ENCODE results near the gene ARMC2.

The ARMC2 gene, protein sequence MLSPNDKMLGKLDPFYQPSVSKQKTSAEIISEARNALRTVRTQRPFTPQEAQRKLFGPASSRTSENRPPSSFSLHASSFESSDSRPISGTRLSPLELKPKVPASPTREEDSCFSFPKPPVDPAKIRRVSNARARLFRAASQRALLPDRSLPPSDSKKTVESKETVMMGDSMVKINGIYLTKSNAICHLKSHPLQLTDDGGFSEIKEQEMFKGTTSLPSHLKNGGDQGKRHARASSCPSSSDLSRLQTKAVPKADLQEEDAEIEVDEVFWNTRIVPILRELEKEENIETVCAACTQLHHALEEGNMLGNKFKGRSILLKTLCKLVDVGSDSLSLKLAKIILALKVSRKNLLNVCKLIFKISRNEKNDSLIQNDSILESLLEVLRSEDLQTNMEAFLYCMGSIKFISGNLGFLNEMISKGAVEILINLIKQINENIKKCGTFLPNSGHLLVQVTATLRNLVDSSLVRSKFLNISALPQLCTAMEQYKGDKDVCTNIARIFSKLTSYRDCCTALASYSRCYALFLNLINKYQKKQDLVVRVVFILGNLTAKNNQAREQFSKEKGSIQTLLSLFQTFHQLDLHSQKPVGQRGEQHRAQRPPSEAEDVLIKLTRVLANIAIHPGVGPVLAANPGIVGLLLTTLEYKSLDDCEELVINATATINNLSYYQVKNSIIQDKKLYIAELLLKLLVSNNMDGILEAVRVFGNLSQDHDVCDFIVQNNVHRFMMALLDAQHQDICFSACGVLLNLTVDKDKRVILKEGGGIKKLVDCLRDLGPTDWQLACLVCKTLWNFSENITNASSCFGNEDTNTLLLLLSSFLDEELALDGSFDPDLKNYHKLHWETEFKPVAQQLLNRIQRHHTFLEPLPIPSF

DNA sequence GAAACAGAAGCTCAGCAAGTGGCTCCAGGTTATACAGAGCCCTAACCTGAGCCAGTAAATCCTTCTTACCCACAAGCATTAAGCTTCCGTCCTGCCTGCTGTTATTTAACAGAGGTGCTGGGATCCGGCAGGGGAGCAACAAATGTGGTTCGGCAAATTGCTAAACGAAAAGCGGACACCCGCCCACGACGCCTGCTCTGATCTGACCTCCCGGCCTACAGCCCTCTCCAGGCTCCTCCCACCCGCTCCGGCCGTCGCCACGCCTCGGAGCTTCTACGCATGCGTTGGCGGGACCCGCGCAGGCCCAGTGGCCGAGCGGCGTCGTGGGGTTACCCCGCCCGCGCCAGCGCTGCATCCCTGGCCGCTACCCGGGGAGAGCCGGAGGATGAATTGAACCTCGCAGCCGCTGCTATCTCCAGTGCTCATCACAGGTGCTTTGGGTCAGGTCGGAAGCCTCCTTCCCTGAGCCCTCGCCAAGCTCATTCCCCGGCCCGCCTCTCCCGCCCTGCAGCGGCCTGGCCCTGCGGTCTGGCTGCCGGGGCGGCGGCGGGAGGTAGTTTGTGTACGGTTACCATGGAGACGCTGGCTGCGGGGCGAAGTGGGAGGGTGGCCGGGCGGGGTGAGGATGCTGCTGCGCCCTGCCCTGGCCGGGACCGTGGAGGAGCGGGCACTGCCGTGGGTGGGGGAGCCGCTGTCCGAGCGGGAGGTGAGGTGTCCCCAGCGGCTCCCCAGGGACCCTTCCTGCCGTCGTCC is at the start of gene ARMC2:
Gene ARMC2 (plus strand): TSS at position 307 of the 753 bp plus-strand sequence. CDS start 5,846 bp downstream, outside the sequence.
- H3K4me3 ChIP-seq (replicated peaks in 1 of 2; ENCODE audit: low read depth in 2 of 2, low read length in 2 of 2) = peak within 1 kb of the TSS; percentile 78 to 80
- peak; percentile 90 to 91 for DNase-seq (ENCODE audit: low read depth in 2 of 2)
- TF ChIP-seq, protein P1, sequence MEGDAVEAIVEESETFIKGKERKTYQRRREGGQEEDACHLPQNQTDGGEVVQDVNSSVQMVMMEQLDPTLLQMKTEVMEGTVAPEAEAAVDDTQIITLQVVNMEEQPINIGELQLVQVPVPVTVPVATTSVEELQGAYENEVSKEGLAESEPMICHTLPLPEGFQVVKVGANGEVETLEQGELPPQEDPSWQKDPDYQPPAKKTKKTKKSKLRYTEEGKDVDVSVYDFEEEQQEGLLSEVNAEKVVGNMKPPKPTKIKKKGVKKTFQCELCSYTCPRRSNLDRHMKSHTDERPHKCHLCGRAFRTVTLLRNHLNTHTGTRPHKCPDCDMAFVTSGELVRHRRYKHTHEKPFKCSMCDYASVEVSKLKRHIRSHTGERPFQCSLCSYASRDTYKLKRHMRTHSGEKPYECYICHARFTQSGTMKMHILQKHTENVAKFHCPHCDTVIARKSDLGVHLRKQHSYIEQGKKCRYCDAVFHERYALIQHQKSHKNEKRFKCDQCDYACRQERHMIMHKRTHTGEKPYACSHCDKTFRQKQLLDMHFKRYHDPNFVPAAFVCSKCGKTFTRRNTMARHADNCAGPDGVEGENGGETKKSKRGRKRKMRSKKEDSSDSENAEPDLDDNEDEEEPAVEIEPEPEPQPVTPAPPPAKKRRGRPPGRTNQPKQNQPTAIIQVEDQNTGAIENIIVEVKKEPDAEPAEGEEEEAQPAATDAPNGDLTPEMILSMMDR (IDR thresholded peaks at IDR 0.05; ENCODE audit: low read depth, low read length) = no peak

DNA sequence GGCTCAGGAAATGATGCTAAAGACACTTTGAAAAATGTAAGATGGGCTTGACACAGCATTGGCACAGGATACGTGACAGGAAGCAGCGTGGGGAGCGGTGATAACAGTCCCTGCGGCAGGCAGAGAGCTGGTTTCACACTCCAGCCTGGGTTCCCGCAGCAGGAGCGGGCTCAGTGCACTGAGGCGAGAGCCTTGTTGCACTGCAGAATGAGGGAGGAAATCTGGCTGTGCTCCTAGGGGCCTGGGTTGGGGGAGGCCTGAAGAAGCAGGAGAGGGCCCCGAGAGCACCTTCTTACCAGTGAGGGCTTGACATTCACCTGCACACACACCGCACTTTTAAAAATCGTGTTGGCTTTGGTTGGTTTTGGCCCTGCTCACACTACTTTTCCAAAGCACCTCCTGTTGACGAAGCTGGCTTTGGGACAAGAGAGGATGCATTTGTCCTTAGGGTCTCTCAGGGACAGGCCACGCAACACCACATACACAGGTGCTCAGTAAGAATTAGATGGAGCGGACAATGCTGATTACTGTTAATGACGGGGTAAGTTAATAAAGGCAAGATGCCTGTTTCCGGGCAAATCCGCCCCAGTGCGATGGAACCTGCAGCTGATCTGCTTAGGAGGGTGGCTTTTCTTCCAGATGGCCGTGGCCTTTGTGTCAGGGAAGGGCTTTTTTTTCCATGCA is 49.4 kb upstream of the ARMC2 start:
- no peak overlapping the region for H3K4me3 ChIP-seq (replicated peaks in 1 of 2; ENCODE audit: low read depth in 2 of 2, low read length in 2 of 2)
- peak in 1 of 2 donors; percentile 45 for DNase-seq (ENCODE audit: low read depth in 2 of 2)
- TF ChIP-seq, protein P1 (IDR thresholded peaks at IDR 0.05; ENCODE audit: low read depth, low read length) = no peak

DNA sequence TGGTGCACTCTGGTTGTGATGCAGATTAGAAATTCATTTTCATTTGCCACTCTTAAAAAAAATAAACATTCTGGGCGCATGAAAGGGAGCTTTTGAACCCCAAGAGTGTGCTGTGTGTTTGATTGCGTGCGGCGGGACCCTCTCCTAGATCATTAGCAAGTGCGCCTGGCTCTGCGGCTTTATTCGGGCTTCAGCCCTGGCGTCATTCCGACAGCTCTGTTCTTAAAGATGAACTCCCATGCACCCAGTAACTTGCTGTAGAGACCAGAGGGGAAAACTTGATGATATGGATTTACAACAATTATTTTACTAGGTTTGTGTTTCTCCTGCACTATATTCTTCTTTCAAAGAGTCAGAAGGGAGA is 48.9 kb upstream of the ARMC2 start:
- TF ChIP-seq, protein P1 (IDR thresholded peaks at IDR 0.05; ENCODE audit: low read depth, low read length) = no peak
- DNase-seq (ENCODE audit: low read depth in 2 of 2) = no peak
- no peak overlapping the region for H3K4me3 ChIP-seq (replicated peaks in 1 of 2; ENCODE audit: low read depth in 2 of 2, low read length in 2 of 2)

DNA sequence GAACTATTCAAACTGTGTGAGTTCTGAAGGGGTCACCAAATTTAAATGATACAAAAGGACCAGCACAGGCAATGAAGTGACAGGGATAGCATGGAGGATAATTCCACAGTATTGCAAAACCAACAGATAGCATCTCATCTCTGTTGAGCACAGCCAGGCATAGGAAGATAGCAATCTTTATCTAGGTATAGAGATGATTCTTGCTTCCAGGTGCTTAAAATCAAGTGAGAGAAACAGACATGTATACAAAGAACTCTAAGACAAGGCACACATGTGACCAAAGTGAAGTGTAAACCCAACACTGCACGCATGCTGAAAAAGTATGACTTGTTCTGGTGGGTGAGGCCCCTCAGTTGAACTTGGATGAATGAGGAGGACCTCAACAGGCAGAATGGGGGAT is 48.4 kb upstream of the ARMC2 start:
- no peak for DNase-seq (ENCODE audit: low read depth in 2 of 2)
- TF ChIP-seq, protein P1 (IDR thresholded peaks at IDR 0.05; ENCODE audit: low read depth, low read length) = no peak
- no peak overlapping the region for H3K4me3 ChIP-seq (replicated peaks in 1 of 2; ENCODE audit: low read depth in 2 of 2, low read length in 2 of 2)

DNA sequence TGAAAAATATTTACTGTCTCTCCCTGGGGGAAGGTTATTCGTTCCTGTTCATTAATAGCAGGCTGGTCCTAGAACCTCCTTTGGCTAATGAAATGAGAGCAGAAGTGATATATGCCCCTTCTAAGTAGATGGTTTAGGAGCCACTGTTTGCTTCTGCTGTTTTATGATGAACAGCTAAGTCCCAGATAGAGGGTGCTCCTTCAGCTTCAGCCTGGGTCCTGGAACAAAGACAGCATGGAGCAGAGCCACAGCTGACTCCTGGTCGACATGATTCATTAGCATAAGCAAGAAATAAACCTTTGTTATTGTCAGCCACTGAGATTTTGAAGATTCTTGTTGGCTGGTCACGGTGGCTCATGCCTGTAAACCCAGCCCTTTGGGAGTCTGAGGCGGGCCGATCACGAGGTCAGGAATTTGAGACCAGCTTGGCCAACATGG is 47.8 kb upstream of the ARMC2 start:
- peak; percentile 19 to 26 for DNase-seq (ENCODE audit: low read depth in 2 of 2)
- no peak overlapping the region for H3K4me3 ChIP-seq (replicated peaks in 1 of 2; ENCODE audit: low read depth in 2 of 2, low read length in 2 of 2)
- TF ChIP-seq, protein P1 (IDR thresholded peaks at IDR 0.05; ENCODE audit: low read depth, low read length) = no peak

DNA sequence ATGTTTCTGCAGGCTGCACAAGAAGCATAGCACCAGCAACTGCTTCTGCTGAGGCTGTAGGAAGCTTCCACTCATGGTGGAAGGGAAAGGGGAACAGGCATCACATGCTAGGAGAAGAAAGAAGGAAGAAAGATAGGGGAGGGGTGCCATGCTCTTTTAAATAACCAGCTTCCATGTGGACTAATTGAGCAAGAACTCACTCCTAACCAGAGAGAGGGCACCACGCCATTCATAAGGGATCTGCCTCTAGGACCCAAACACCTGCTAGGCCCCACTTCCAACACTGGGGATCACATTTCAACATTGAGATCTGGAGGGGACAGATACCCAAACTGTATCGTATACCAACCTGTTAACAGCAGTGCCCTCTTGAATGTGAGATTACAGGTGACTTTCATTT is 46.9 kb upstream of the ARMC2 start:
- TF ChIP-seq, protein P1 (IDR thresholded peaks at IDR 0.05; ENCODE audit: low read depth, low read length) = no peak
- no peak for DNase-seq (ENCODE audit: low read depth in 2 of 2)

More for the DNA sequence above, 46.9 kb upstream of the ARMC2 start:
- H3K4me3 ChIP-seq (replicated peaks in 1 of 2; ENCODE audit: low read depth in 2 of 2, low read length in 2 of 2) = no peak overlapping the region

Measured in cardiac fibroblast (primary cell).